Mammary epithelial cell (primary cell): Measurements from ENCODE around the gene DIS3L2.

ENCODE experiments used
- EZH2 ChIP-seq: IDR thresholded peaks from 2 replicates; pipeline ENCODE4 v1.6.1; 2012; ENCODE audit warnings: low read length, inconsistent platforms, borderline replicate concordance
- TF ChIP-seq, protein P1 (sequence below), 2 donors: IDR thresholded peaks in 1 of 2; conservative IDR thresholded peaks in 1 of 2; 2 replicates each; pipeline ENCODE4 v1.5.1; 2011 to 2012; ENCODE audit warnings: inconsistent platforms in 2 of 2, low read length in 2 of 2, mild to moderate bottlenecking in 2 of 2, control low read depth in 1 of 2, low read depth in 1 of 2; ENCODE audit not compliant: insufficient read depth in 1 of 2; ENCODE audit errors: extremely low read depth in 1 of 2

DNA sequence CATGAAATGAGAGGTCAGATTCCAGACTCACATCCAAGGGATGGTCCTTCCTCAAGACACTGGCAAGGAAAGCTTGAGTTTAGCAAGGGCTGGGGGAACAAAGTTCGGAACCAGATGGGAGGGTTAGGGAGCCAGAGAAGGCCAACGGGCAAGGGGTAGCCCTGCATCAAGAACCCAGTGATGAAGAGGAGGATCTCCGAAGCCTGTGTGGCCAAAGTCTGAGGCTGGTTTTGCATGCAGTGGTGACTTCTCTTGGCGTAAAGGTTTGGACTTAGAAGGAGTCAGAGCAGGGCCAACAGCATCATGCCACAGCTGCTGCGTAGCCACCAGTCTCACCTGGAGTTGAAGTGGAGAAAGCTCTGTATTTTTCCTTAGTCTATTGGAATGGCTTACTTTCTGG is 293.5 kb downstream of the DIS3L2 start:
- TF ChIP-seq, protein P1, sequence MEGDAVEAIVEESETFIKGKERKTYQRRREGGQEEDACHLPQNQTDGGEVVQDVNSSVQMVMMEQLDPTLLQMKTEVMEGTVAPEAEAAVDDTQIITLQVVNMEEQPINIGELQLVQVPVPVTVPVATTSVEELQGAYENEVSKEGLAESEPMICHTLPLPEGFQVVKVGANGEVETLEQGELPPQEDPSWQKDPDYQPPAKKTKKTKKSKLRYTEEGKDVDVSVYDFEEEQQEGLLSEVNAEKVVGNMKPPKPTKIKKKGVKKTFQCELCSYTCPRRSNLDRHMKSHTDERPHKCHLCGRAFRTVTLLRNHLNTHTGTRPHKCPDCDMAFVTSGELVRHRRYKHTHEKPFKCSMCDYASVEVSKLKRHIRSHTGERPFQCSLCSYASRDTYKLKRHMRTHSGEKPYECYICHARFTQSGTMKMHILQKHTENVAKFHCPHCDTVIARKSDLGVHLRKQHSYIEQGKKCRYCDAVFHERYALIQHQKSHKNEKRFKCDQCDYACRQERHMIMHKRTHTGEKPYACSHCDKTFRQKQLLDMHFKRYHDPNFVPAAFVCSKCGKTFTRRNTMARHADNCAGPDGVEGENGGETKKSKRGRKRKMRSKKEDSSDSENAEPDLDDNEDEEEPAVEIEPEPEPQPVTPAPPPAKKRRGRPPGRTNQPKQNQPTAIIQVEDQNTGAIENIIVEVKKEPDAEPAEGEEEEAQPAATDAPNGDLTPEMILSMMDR (conservative IDR thresholded peaks at IDR 0.05 in 1 of 2, IDR thresholded peaks at IDR 0.05 in 1 of 2; ENCODE audit: extremely low read depth in 1 of 2, insufficient read depth in 1 of 2, low read depth in 1 of 2, low read length in 2 of 2): no peak
- TF ChIP-seq EZH2: no peak
